Subcutaneous abdominal adipose tissue (tissue), 5 donors: ENCODE results near the gene PLEKHG4B.
"Not testable (repeated sequence)": the region's sequence is repeated elsewhere in the genome, so short reads cannot be mapped to it uniquely, and the experiment has no call there.

Experiments used
- H3K27ac ChIP-seq: one replicate; pipeline ENCODE4 v1.7.0; 2013; ENCODE audit warnings: low read depth, mild to moderate bottlenecking, inconsistent platforms, low read length, moderate library complexity
- H3K27me3 ChIP-seq, 5 donors: one replicate each; pipeline ENCODE4 v1.7.0; 2013; ENCODE audit warnings: low read length in 5 of 5, inconsistent platforms in 1 of 5; ENCODE audit not compliant: control insufficient read depth in 5 of 5, insufficient read depth in 4 of 5
- H3K36me3 ChIP-seq, 5 donors: one replicate each; pipeline ENCODE4 v1.7.0; 2013; ENCODE audit warnings: low read length in 5 of 5; ENCODE audit not compliant: control insufficient read depth in 5 of 5, insufficient read depth in 5 of 5
- H3K4me1 ChIP-seq, 5 donors: one replicate each; pipeline ENCODE4 v1.7.0; 2013; ENCODE audit warnings: low read length in 5 of 5, mild to moderate bottlenecking in 3 of 5, moderate library complexity in 1 of 5; ENCODE audit not compliant: control insufficient read depth in 5 of 5, insufficient read depth in 5 of 5
- H3K4me3 ChIP-seq, 5 donors: one replicate each; pipeline ENCODE4 v1.7.0; 2013; ENCODE audit warnings: low read length in 5 of 5, low read depth in 1 of 5
- H3K9ac ChIP-seq, 5 donors: one replicate each; pipeline ENCODE4 v1.7.0; 2013; ENCODE audit warnings: low read length in 5 of 5, mild to moderate bottlenecking in 4 of 5, moderate library complexity in 3 of 5
- H3K9me3 ChIP-seq, 5 donors: one replicate each; pipeline ENCODE4 v1.7.0; 2013; ENCODE audit warnings: low read length in 5 of 5; ENCODE audit not compliant: control insufficient read depth in 5 of 5
- donor health status: healthy.
- donor health status: healthy.
- donor health status: healthy.
- donor health status: healthy.
- donor health status: healthy.

PLEKHG4B gene

GRCh38 chr5:91556-92263 is at the start of gene PLEKHG4B:
TSS of gene PLEKHG4B (plus strand) at chr5:92168. CDS start at chr5:92232, 64 bp downstream.
- no peak within 1 kb of the TSS for H3K27ac ChIP-seq
- H3K9ac ChIP-seq, result no peak within 1 kb of the TSS
- peaks cover 0 to 5% (median 2%) of the 10 kb centered on the region in 5 donors for H3K4me1 ChIP-seq
- H3K27me3 ChIP-seq, result peaks cover 20 to 66% (median 48%) of the 10 kb centered on the region in 5 donors
- no peaks in the 10 kb centered on the region for H3K9me3 ChIP-seq
- H3K36me3 ChIP-seq, result no peaks in the 10 kb centered on the region
- H3K4me3 ChIP-seq, result peak within 1 kb of the TSS in 2 of 5 donors; percentile 31 to 41

DNA sequence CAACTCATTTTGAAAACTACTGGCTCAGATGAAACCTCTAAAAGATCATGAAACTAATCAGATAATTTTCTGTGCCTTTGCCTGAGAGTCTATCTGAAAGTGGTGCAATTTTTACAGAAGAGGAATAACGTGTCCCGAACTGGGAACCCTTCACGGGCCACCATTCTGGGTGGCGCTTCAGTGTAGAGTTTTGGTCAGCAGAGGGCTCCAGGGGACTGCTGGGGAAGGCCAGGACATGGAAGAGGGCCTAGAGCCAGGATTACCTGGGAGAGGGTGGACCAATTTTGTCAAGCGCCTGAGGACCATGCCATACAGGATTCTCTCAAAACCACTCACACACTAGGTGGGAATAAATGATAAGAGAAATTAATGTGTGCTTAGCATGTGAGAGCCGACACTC is 49.7 kb upstream of the PLEKHG4B start:
- no peaks in the 10 kb centered on the region for H3K9me3 ChIP-seq
- H3K36me3 ChIP-seq, result no peaks in the 10 kb centered on the region
- H3K9ac ChIP-seq, result no peak overlapping the region
- H3K4me1 ChIP-seq, result no peaks in the 10 kb centered on the region
- H3K4me3 ChIP-seq, result no peak overlapping the region
- no peak overlapping the region for H3K27ac ChIP-seq
- peaks cover 0 to 18% (median 4%) of the 10 kb centered on the region in 5 donors for H3K27me3 ChIP-seq

GRCh38 chr5:48192-48591 is 43.8 kb upstream of the PLEKHG4B start:
- Histone ChIP-seq H3K36me3 (no peaks in the 10 kb centered on the region), H3K27me3 (peaks cover 3 to 19% (median 11%) of the 10 kb centered on the region in 5 donors), H3K4me1 (peaks cover 0 to 4% (median 0%) of the 10 kb centered on the region in 5 donors), H3K9me3 (peaks cover 0 to 2% (median 0%) of the 10 kb centered on the region in 5 donors), H3K27ac (no peak overlapping the region), H3K4me3 (no peak overlapping the region), H3K9ac (no peak overlapping the region)

DNA sequence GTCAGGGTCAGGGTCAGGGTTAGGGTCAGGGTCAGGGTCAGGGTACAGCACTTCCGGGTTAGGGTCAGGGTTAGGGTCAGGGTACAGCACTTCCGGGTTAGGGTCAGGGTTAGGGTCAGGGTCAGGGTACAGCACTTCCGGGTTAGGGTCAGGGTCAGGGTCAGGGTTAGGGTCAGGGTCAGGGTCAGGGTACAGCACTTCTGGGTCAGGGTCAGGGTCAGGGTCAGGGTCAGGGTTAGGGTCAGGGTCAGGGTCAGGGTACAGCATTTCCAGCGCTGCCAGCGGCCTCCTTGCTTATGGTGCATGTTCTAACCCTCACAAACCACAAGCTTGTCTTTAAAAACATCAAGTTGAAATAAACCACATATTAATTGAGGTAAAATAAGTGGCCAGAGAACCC is 42.4 kb upstream of the PLEKHG4B start:
- peaks cover 10 to 27% (median 15%) of the 10 kb centered on the region in 5 donors for H3K27me3 ChIP-seq
- H3K27ac ChIP-seq, H3K36me3 ChIP-seq, H3K9ac ChIP-seq, H3K4me3 ChIP-seq, H3K9me3 ChIP-seq: not testable (repeated sequence)
- H3K4me1 ChIP-seq, result peaks cover 0 to 11% (median 6%) of the 10 kb centered on the region in 5 donors

GRCh38 chr5:49953-50544 is 41.9 kb upstream of the PLEKHG4B start:
- H3K36me3 ChIP-seq, result no peaks in the 10 kb centered on the region
- peaks cover 0 to 11% (median 6%) of the 10 kb centered on the region in 5 donors for H3K4me1 ChIP-seq
- H3K9ac ChIP-seq, result no peak overlapping the region
- peaks cover 13 to 33% (median 21%) of the 10 kb centered on the region in 5 donors for H3K27me3 ChIP-seq
- no peak overlapping the region for H3K4me3 ChIP-seq
- H3K27ac ChIP-seq, result no peak overlapping the region
- H3K9me3 ChIP-seq, result peaks cover 0 to 2% (median 0%) of the 10 kb centered on the region in 5 donors

DNA sequence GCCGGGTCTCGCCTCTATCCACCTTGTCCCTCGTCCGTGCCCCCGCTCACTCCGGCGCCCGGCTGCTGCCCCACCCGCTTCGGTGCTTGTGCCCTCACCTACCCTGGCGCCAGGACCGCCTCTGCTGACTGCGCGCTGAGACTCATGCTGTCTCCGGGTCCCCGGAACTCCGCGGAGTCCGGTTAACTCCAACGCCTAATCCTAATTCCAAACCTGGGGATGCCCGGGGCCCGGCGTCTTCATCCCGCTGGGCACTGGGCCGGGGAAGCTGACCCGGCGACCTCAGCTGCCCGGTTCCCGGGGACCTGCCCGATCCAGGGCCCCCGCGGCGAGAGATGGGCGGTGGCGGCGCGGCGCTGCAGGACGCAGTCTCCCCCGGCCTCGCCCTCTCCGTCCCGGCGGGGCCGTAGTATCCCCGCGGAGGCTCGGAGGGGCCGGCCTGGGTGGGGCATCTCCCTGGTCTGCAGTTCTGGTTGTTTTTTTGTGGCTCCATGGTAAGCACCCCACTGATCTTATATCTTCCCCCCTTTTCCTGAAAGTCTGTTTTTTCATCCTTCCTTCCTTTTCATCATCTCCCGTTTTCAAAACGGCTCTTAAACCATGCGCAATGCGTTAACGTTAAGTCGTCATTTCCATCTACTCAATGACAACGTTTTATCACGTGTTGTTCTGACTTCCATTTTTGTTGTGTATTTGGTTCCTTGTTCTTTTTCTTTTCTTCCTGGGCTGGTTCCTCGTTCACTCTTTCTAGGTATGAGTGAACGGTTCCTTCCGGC is 41.1 kb upstream of the PLEKHG4B start:
- peaks cover 0 to 2% (median 0%) of the 10 kb centered on the region in 5 donors for H3K9me3 ChIP-seq
- H3K4me3 ChIP-seq, result no peak overlapping the region
- no peak overlapping the region for H3K9ac ChIP-seq
- H3K36me3 ChIP-seq, result no peaks in the 10 kb centered on the region
- H3K27me3 ChIP-seq, result peaks cover 13 to 30% (median 25%) of the 10 kb centered on the region in 5 donors
- peaks cover 0 to 11% (median 6%) of the 10 kb centered on the region in 5 donors for H3K4me1 ChIP-seq
- H3K27ac ChIP-seq, result no peak overlapping the region

- Histone ChIP-seq H3K27me3 (peaks cover 13 to 32% (median 25%) of the 10 kb centered on the region in 5 donors), H3K36me3 (no peaks in the 10 kb centered on the region), H3K9me3 (peaks cover 0 to 2% (median 0%) of the 10 kb centered on the region in 5 donors), H3K4me1 (peaks cover 0 to 11% (median 6%) of the 10 kb centered on the region in 5 donors), H3K4me3 (no peak overlapping the region), H3K9ac (no peak overlapping the region), H3K27ac (no peak overlapping the region)
These were observed 40.5 kb upstream of the PLEKHG4B start for GRCh38 chr5:51500-51823.

GRCh38 chr5:53381-54174 is 38.4 kb upstream of the PLEKHG4B start:
- Histone ChIP-seq H3K9ac (no peak overlapping the region), H3K27me3 (peaks cover 10 to 30% (median 26%) of the 10 kb centered on the region in 5 donors), H3K36me3 (no peaks in the 10 kb centered on the region), H3K4me3 (peak overlapping the region in 4 of 5 donors; percentile 27 to 57 (median 56)), H3K4me1 (peaks cover 0 to 11% (median 6%) of the 10 kb centered on the region in 5 donors), H3K9me3 (peaks cover 0 to 2% (median 0%) of the 10 kb centered on the region in 5 donors), H3K27ac (no peak overlapping the region)

DNA sequence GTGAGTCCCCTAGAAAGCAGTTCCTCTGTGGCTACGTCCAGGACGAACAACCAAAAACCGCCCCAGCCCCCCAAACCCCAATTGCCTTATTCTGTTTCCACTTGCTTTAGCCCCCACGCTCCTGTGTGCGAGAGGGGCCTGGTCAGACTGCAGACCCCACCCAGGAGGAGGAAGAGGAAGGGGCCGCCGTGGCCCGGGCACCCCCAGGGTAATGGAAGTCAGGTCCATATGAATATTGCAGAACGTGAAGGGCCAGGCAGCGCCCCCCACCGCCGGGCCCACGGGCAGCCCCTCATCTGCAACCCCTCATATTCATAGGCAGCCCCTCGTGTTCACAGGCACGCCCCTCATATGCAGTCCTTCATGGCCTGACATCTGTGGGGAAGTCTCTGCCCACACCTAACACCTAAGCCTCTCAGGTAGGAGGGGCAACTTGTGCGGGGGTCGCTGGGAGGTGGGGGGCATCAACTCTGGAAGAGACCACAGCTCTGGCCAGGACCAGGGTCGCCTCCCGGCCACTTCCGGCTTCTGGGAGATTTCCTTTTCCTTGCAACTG is 37.7 kb upstream of the PLEKHG4B start:
- no peaks in the 10 kb centered on the region for H3K36me3 ChIP-seq
- H3K27me3 ChIP-seq, result peaks cover 10 to 30% (median 26%) of the 10 kb centered on the region in 5 donors
- no peak overlapping the region for H3K9ac ChIP-seq
- peaks cover 0 to 2% (median 0%) of the 10 kb centered on the region in 5 donors for H3K9me3 ChIP-seq
- peak overlapping the region in 3 of 5 donors; percentile 56 to 57 (median 56) for H3K4me3 ChIP-seq
- no peak overlapping the region for H3K27ac ChIP-seq
- peaks cover 0 to 11% (median 6%) of the 10 kb centered on the region in 5 donors for H3K4me1 ChIP-seq
